ENCODE data around the gene PDZRN4.

The PDZRN4 gene

DNA sequence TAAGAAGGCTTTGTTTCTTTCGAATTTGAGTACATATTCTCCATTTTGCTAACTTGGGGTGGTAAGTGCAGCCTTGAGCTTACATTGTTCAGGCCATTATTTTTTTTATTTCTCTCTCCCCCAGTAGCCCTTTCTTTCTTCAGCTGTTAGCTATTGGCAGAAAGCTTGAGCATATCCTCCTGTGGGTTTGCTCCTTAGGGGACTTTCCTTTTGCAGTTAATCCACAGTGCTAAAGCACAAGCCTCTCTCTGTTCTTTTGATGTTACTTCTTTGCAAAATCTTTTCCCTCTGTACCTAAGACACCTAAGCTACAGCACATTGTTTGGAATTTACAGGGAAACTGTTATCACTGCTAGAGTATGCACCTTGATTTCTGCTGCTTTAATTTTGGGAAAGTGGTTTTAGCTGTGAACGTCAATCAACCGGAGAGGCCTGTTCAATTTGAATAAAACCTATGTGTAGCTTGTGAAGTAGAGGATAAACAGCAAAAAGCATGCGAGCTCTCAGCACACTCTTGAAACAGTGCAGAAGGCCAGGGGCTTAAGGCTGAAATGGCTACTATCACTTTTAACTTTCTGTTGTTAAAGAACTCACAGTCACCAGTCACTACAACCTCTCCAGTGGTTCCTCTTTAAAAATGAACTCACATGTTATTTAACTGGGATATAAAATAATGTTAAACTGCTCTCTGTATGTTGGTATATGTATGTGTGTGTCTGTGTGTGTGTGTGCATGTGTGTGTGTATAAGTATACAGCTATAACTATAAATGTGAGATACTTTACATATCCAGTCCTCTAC lies 139.2 kb downstream of the PDZRN4 start:
- H3K4me3 ChIP-seq (ENCODE audit: low read depth, low read length): no peak overlapping the region
- TF ChIP-seq, protein P1, sequence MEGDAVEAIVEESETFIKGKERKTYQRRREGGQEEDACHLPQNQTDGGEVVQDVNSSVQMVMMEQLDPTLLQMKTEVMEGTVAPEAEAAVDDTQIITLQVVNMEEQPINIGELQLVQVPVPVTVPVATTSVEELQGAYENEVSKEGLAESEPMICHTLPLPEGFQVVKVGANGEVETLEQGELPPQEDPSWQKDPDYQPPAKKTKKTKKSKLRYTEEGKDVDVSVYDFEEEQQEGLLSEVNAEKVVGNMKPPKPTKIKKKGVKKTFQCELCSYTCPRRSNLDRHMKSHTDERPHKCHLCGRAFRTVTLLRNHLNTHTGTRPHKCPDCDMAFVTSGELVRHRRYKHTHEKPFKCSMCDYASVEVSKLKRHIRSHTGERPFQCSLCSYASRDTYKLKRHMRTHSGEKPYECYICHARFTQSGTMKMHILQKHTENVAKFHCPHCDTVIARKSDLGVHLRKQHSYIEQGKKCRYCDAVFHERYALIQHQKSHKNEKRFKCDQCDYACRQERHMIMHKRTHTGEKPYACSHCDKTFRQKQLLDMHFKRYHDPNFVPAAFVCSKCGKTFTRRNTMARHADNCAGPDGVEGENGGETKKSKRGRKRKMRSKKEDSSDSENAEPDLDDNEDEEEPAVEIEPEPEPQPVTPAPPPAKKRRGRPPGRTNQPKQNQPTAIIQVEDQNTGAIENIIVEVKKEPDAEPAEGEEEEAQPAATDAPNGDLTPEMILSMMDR (IDR thresholded peaks at IDR 0.05; ENCODE audit: borderline replicate concordance, insufficient read depth, low read depth, low read length): no peak

DNA sequence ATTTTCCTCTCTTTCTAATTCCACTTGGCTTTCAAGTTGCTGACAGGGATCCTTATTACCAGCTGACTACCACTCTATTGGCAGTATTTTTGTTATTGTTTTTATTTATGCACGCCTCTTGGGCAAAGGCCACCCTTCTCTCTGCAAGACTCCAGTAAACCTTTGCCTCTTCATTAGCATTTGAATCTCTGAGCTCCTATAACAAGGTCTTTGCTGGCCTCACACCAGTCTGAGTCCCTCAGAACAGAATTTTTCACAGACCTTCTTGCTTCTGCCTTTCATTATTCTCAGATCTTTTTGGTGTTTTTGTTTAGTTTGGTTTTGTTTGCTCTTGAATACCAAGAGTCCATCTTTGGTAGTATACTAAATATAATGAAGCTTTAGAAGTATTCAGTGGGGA lies 145.9 kb downstream of the PDZRN4 start:
- no peak overlapping the region for H3K4me3 ChIP-seq (ENCODE audit: low read depth, low read length)
- TF ChIP-seq, protein P1 (IDR thresholded peaks at IDR 0.05; ENCODE audit: borderline replicate concordance, insufficient read depth, low read depth, low read length): no peak

GRCh38 chr12:41334390-41334789 lies 146.3 kb downstream of the PDZRN4 start:
- TF ChIP-seq, protein P1 (IDR thresholded peaks at IDR 0.05; ENCODE audit: borderline replicate concordance, insufficient read depth, low read depth, low read length): no peak
- no peak overlapping the region for H3K4me3 ChIP-seq (ENCODE audit: low read depth, low read length)

DNA sequence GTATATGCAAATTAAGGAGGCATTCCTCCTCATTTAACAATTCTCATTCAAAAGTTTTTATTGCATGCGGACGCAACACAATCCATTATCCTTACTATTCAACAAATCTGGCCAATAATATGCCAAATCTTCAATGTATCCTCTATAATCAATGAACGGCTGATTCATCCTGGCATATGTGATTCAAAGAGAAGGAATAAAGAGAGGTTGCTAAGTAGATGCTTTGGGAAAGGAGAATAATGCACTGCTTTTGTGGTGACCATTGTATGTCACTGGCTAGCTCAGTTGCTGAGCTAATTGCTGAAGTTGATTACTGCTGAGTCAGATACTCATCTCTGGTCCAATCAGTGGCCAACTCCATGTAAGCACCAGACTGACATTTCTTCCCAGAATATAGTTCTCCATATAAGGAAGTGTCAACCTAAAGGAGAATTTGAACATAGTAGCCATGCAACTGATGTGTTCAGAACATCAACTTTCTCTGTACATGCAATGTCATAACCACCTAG lies 148.0 kb downstream of the PDZRN4 start:
- TF ChIP-seq, protein P1 (IDR thresholded peaks at IDR 0.05; ENCODE audit: borderline replicate concordance, insufficient read depth, low read depth, low read length): no peak
- no peak overlapping the region for H3K4me3 ChIP-seq (ENCODE audit: low read depth, low read length)

- TF ChIP-seq, protein P1 (IDR thresholded peaks at IDR 0.05; ENCODE audit: borderline replicate concordance, insufficient read depth, low read depth, low read length): no peak
Measured at GRCh38 chr12:41339784-41340183, 151.7 kb downstream of the PDZRN4 start.

DNA sequence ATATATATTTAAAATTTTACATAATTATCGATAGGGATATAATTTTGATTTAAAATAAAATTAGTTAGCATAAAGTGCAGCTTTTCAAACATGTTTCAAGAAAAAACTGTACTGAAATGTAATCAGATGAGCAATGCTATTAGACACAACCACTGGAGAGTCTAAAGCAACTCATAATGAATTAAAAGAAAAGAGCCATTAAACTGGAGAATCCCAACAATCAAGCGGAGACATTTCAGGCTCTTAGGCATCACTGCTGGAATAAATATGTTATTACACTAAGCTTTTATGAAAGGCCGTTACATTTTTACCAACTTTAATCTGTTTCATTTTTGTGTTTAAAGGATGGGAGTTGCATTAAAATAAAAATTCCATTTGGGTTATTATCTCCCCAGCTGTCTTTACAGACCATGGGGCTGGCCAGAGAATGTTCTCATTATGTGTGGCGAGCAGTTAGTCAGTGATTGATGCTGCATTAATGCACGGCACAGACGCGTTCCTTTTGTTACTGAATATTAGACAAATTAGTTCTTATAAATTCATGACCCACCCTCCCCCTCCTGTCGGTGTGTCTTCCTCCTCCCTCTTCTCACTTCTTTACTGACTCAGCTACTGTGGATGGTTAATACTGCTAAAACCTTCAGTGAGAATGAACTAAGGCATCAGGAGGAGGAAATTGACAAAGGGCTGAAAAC lies 156.8 kb downstream of the PDZRN4 start:
- no peak overlapping the region for H3K4me3 ChIP-seq (ENCODE audit: low read depth, low read length)
- TF ChIP-seq, protein P1 (IDR thresholded peaks at IDR 0.05; ENCODE audit: borderline replicate concordance, insufficient read depth, low read depth, low read length): no peak

More at GRCh38 chr12:41339784-41340183, 151.7 kb downstream of the PDZRN4 start:
- no peak overlapping the region for H3K4me3 ChIP-seq (ENCODE audit: low read depth, low read length)

All from GM12875 (cell line).